Frontal cortex (tissue), 4 donors: ENCODE results near the gene CTNNA3. TPM values are rescaled to one million over a fixed set of nuclear protein-coding genes. Genes with fewer than 3 reads are reported as not detected.

Experiments
- DNase-seq, 2 donors: peaks; one replicate each; pipeline ENCODE4 v3.0.0; 2012; ENCODE audit warnings: low spot score in 2 of 2
- FAIRE-seq: peaks from 2 replicates; lab custom pipeline; 2012; peaks lifted over from hg19 to GRCh38; lab: Jason Lieb, UNC
- total RNA-seq: library from RNA; depleted of rRNA; stranded (reverse); fragments of >200 nt; gene quantifications from one replicate; pipeline ENCODE4 v1.2.3, GENCODE V29; 2014
- donor health status: control.
- donor health status: control.
- donor health status: control.

The CTNNA3 gene
- total RNA-seq, 1 donor from 2014 or later, result 2.0 TPM

- no peak for FAIRE-seq
- DNase-seq, result no peak
These were observed 940.5 kb downstream of the CTNNA3 start for GRCh38 chr10:66755474-66755873.

- DNase-seq, result no peak
- no peak for FAIRE-seq
These were observed 943.3 kb downstream of the CTNNA3 start for GRCh38 chr10:66752714-66753113.

- no peak for FAIRE-seq
- no peak for DNase-seq
These were observed 947.8 kb downstream of the CTNNA3 start for GRCh38 chr10:66748217-66748616.

- DNase-seq (no peak), FAIRE-seq (no peak)
These were observed 948.5 kb downstream of the CTNNA3 start for GRCh38 chr10:66747451-66747850.

GRCh38 chr10:66746711-66747110 is 949.3 kb downstream of the CTNNA3 start:
- no peak for DNase-seq
- FAIRE-seq, result no peak

GRCh38 chr10:66746246-66746645 is 949.7 kb downstream of the CTNNA3 start:
- DNase-seq (no peak), FAIRE-seq (no peak)

GRCh38 chr10:66744915-66745314 is 951.1 kb downstream of the CTNNA3 start:
- DNase-seq (no peak), FAIRE-seq (no peak)

GRCh38 chr10:66737241-66737640 is 958.8 kb downstream of the CTNNA3 start:
- FAIRE-seq (no peak), DNase-seq (no peak)

GRCh38 chr10:66723608-66724400 is 972.2 kb downstream of the CTNNA3 start:
- FAIRE-seq, result no peak
- no peak for DNase-seq

GRCh38 chr10:66719483-66719882 is 976.5 kb downstream of the CTNNA3 start:
- DNase-seq, result no peak
- no peak for FAIRE-seq

GRCh38 chr10:66717231-66717981 is 978.6 kb downstream of the CTNNA3 start:
- FAIRE-seq (no peak), DNase-seq (no peak)

- DNase-seq (no peak), FAIRE-seq (no peak)
These were observed 981.3 kb downstream of the CTNNA3 start for GRCh38 chr10:66714741-66715140.

GRCh38 chr10:66713387-66713786 is 982.6 kb downstream of the CTNNA3 start:
- DNase-seq (no peak), FAIRE-seq (no peak)

GRCh38 chr10:66698069-66698468 is 997.9 kb downstream of the CTNNA3 start:
- FAIRE-seq (no peak), DNase-seq (no peak)

- no peak for DNase-seq
- no peak for FAIRE-seq
These were observed 1000.9 kb downstream of the CTNNA3 start for GRCh38 chr10:66695046-66695445.

GRCh38 chr10:66684581-66684980 is 1011.4 kb downstream of the CTNNA3 start:
- DNase-seq, result no peak
- FAIRE-seq, result no peak

- FAIRE-seq, result no peak
- no peak for DNase-seq
These were observed 1015.1 kb downstream of the CTNNA3 start for GRCh38 chr10:66680886-66681285.

- DNase-seq, result no peak
- FAIRE-seq, result no peak
These were observed 1017.5 kb downstream of the CTNNA3 start for GRCh38 chr10:66678521-66678920.

GRCh38 chr10:66673071-66673470 is 1022.9 kb downstream of the CTNNA3 start:
- FAIRE-seq, result no peak
- no peak for DNase-seq

GRCh38 chr10:66671562-66671961 is 1024.4 kb downstream of the CTNNA3 start:
- DNase-seq (no peak), FAIRE-seq (no peak)

GRCh38 chr10:66671064-66671463 is 1024.9 kb downstream of the CTNNA3 start:
- FAIRE-seq, result no peak
- no peak for DNase-seq
